ENCODE data around the gene MAP3K2. TPM values are rescaled to one million over a fixed set of nuclear protein-coding genes. Genes with fewer than 3 reads are reported as not detected.

Gene MAP3K2
- total and polyA plus RNA-seq, 2 donors (not counting 3 experiments of a cell fraction or from before 2014, with no cell fraction given) = 3.4 to 25.7 TPM

DNA sequence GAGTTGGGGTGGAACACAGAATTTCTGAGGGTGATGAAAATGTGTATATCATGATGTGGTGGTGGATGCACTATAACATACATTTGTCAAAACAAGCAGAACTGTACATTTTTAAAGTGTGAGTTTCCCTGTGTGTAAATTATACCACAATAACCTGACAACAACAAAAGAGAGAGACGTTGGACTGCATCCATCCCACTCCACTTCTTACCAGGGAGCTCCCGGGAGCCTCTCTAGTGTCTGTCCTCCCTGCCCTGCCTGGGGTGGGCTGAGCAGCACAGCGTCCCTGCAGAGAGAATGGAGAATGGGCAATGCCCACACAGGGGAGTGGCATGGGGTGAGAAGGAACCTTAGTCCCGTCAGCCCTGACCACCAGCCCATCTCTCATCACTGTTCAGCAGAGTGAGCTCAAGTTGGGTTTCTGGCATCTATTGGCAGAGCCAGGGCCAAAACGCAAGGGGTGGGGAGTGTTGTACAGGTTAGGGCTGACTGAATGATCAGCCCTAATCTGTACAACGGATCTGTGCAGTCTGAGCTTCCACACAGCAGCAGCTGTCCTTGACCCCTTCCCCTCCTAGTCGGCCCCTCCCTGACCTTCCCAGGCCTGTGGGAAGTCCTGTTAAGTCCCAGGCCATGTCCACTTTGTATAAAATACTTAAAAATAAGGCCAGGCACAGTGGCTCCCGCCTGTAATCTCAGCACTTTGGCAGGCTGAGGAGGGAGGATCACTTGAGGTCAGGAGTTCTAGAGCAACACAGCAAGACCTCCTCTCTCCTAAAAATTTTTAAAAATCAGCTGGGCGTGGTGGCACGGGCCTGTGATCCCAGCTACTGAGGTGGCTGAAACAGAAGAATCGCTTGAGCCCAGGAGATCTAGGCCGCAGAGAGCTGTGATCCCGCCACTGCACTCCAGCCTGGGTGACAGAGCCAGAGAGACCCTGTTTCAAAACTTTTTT is 27.1 kb upstream of the MAP3K2 start:
- DNase-seq (ENCODE audit: low read depth, low spot score) = no peak
- Histone ChIP-seq H3K79me2 (ENCODE audit: control insufficient read depth, insufficient read depth, low read length) (no peaks in the 10 kb centered on the region), H3K9me3 (replicated peaks; ENCODE audit: control insufficient read depth, insufficient read depth, low read length) (no peaks in the 10 kb centered on the region), H4K20me1 (replicated peaks; ENCODE audit: control insufficient read depth, extremely low read depth, insufficient read depth, low read length) (no peaks in the 10 kb centered on the region), H3K4me3 (replicated peaks in 1 of 3; ENCODE audit: insufficient read depth in 1 of 3, low read depth in 1 of 3, low read length in 3 of 3) (no peak overlapping the region), H3K4me2 (ENCODE audit: insufficient read depth, low read length) (no peak overlapping the region), H3K9me1 (replicated peaks; ENCODE audit: control insufficient read depth, extremely low read depth, insufficient read depth, low read length) (no peaks in the 10 kb centered on the region), H3K9ac (replicated peaks; ENCODE audit: extremely low read depth, insufficient read depth, low read length) (no peak overlapping the region), H3K4me1 (ENCODE audit: control insufficient read depth, extremely low read depth, insufficient read depth, low read length) (peaks cover 39% of the 10 kb centered on the region), H3K36me3 (ENCODE audit: control insufficient read depth in 2 of 2, extremely low read depth in 1 of 2, insufficient read depth in 2 of 2, low read length in 2 of 2) (no peaks in the 10 kb centered on the region), H3K27ac (ENCODE audit: insufficient read depth, low read depth, low read length) (no peak overlapping the region), H2AFZ (ENCODE audit: low read depth, low read length) (no peak overlapping the region), H3K27me3 (ENCODE audit: control insufficient read depth in 2 of 2, insufficient read depth in 2 of 2, low read length in 2 of 2) (peaks cover 0 to 2% of the 10 kb centered on the region in 2 experiments)
- ChIA-PET CTCF (interaction anchor here (0.5 to 4.6 kb wide), 19 partner anchors 10 to 90 kb away, joined by 3 to 15 read pairs (median 4); no protein-coding TSS in a partner anchor), POLR2A (no interaction called here)
- BruUV-seq (replicated peaks) = no TSS peak
- TF ChIP-seq GATA2 (IDR thresholded peaks at IDR 0.05; ENCODE audit: insufficient read depth, insufficient read length, low read depth, low read length) (no peak), EZH2 (IDR thresholded peaks at IDR 0.05; ENCODE audit: borderline replicate concordance, low read depth, low read length, severe bottlenecking) (no peak), JUN (IDR thresholded peaks at IDR 0.05; ENCODE audit: borderline replicate concordance, insufficient read depth, insufficient read length, low read depth) (no peak), FOS (IDR thresholded peaks at IDR 0.05; ENCODE audit: borderline replicate concordance, insufficient read depth, low read length) (no peak), POLR2AphosphoS5 (IDR thresholded peaks at IDR 0.05; ENCODE audit: insufficient read depth, low read depth, low read length) (no peak), MYC (IDR thresholded peaks at IDR 0.05; ENCODE audit: low read depth, low read length) (no peak), POLR2A (IDR thresholded peaks at IDR 0.05; ENCODE audit: low read depth, low read length) (no peak)
- TF ChIP-seq, protein P1, sequence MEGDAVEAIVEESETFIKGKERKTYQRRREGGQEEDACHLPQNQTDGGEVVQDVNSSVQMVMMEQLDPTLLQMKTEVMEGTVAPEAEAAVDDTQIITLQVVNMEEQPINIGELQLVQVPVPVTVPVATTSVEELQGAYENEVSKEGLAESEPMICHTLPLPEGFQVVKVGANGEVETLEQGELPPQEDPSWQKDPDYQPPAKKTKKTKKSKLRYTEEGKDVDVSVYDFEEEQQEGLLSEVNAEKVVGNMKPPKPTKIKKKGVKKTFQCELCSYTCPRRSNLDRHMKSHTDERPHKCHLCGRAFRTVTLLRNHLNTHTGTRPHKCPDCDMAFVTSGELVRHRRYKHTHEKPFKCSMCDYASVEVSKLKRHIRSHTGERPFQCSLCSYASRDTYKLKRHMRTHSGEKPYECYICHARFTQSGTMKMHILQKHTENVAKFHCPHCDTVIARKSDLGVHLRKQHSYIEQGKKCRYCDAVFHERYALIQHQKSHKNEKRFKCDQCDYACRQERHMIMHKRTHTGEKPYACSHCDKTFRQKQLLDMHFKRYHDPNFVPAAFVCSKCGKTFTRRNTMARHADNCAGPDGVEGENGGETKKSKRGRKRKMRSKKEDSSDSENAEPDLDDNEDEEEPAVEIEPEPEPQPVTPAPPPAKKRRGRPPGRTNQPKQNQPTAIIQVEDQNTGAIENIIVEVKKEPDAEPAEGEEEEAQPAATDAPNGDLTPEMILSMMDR (IDR thresholded peaks at IDR 0.05; ENCODE audit: extremely low read depth in 1 of 2, insufficient read depth in 1 of 2, low read depth in 1 of 2, low read length in 2 of 2) = no peak
- TF ChIP-seq, protein P2, sequence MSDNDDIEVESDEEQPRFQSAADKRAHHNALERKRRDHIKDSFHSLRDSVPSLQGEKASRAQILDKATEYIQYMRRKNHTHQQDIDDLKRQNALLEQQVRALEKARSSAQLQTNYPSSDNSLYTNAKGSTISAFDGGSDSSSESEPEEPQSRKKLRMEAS (IDR thresholded peaks at IDR 0.05; ENCODE audit: insufficient read depth, insufficient read length) = no peak
- FAIRE-seq = no peak
- intact Hi-C loops (cut with micrococcal nuclease) = loop anchor here (5.0 kb wide), 1 partner anchor 78 kb away; no protein-coding TSS in a partner anchor
- dilution Hi-C loops (cut with MboI; ENCODE audit: extremely low pct_ligation_motif_present, low sequenced_read_pairs) = no loop called here
